NOMO-1 (cell line): ENCODE data around the gene CLTA.

ENCODE experiments used
- DNase-seq, 2 experiments: peaks; one replicate each; lab custom pipeline; 2025; ENCODE audit not compliant: unreplicated experiment in 2 of 2; lab: John Stamatoyannopoulos, UW

The CLTA gene, protein sequence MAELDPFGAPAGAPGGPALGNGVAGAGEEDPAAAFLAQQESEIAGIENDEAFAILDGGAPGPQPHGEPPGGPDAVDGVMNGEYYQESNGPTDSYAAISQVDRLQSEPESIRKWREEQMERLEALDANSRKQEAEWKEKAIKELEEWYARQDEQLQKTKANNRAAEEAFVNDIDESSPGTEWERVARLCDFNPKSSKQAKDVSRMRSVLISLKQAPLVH

DNA sequence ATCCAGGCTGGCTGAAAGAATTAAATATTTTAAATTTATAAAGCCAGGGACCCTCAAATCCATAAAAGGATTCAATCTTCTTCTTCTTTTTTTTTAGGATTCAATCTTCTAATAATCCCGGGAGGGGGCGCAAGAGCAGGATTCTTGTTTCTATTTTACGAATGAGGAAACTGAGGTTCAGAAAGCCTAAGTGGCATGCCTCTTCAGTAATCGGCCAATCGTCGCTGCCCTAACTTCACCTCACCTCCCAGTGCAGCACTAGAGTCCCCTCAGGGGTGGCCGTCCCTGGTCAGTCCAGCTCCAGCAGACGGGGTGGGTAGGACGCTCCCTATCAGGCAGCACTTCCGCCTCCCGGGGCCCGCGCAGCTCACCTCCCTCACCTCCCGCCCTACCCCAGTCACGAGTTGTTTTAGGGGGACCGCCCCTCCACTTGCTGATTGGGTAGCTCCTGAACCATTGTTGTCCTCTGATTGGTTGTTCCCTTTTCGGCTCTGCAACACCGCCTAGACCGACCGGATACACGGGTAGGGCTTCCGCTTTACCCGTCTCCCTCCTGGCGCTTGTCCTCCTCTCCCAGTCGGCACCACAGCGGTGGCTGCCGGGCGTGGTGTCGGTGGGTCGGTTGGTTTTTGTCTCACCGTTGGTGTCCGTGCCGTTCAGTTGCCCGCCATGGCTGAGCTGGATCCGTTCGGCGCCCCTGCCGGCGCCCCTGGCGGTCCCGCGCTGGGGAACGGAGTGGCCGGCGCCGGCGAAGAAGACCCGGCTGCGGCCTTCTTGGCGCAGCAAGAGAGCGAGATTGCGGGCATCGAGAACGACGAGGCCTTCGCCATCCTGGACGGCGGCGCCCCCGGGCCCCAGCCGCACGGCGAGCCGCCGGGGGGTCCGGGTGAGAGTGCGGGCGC lies at the start of gene CLTA:
CLTA (plus strand) TSS at position 534 of the 902 bp plus-strand sequence; CDS start at position 670, 136 bp downstream.
- DNase-seq = peak; percentile 100

- DNase-seq = no peak
Measured at GRCh38 chr9:36141288-36141687, 49.4 kb upstream of the CLTA start.

GRCh38 chr9:36141761-36142160 lies 49.0 kb upstream of the CLTA start:
- no peak for DNase-seq

GRCh38 chr9:36142510-36143244 lies 48.0 kb upstream of the CLTA start:
- DNase-seq = peak; percentile 73 to 85

- no peak for DNase-seq
Measured at GRCh38 chr9:36143245-36143641, 47.5 kb upstream of the CLTA start.

GRCh38 chr9:36144309-36145232 lies 46.1 kb upstream of the CLTA start:
- peak in 1 of 2 experiments; percentile 32 for DNase-seq

GRCh38 chr9:36145970-36146369 lies 44.8 kb upstream of the CLTA start:
- DNase-seq = no peak

DNA sequence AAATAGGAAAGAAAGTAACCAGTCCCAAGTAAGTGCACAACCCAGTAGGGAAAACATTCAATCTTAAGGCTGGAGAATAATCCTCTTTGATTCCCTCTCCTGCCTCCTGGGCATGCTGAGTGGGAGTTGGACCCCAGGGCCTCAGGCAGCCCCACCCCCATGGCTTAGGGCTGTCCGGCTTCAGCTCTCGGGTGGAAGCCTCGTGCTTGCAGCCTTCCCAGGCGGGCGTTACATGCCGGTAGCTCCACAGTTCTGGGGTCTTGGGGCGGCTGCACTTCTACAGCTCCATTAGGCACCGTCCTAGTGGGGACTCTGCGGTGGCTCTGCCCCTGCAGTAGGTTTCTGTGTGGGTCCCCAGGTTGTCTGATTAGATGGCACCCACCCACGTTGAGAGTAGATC lies 44.1 kb upstream of the CLTA start:
- no peak for DNase-seq

GRCh38 chr9:36147441-36148175 lies 43.1 kb upstream of the CLTA start:
- DNase-seq = no peak

GRCh38 chr9:36148311-36149051 lies 42.2 kb upstream of the CLTA start:
- no peak for DNase-seq

DNA sequence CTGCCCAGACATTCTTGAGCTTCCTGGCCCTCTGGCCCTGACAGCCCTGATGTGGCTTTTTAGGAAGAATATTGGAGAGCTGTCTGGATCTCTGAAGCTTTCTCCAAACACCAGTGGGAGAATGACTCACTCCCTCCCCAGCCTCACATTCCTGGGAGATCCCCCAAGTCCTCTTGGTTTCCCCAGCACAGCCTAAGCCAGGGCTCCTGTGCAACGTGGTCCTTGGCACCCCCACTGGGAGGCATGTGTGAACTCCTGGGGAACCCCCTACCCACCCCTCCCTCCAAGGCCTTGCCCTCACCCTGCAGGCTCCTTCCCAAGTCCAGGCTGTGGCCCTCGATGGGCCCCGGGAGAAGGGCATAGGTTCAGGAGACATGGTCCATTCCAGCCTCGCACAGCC lies 41.5 kb upstream of the CLTA start:
- DNase-seq = no peak

DNA sequence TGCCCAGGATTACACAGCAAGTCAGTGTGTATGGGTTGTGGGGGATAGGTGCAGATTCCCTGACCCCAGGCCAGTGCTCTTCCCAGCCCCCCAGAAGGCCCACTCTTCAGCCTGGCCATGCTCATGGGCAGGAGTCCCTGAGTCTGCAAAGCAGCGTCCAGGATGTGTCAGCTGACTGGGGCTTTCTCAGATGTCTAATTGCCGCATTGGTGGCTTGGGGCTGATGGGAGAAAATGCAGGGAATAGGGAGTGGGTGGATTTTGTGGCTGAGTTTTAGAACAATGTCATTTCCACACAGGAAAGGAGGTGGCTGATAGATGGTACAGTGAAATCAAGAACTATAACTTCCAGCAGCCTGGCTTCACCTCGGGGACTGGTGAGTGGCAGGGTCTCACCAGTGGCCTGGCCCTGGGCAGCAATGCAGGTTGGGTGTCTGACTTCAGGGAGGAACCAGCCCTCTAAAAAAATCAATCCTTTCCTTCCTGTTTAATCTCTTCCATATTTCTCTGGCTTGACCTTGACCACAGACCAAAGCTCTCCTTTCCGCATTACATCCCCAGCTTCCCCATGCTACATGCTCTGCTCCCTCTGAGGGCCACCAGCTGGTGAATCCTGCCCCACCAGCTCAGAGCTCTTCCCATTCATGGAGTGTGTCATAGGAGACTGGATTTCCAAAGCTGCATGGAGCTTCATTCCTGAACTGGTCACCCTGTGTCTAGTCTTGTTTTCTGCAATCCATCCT lies 40.0 kb upstream of the CLTA start:
- DNase-seq = peak; percentile 50

DNA sequence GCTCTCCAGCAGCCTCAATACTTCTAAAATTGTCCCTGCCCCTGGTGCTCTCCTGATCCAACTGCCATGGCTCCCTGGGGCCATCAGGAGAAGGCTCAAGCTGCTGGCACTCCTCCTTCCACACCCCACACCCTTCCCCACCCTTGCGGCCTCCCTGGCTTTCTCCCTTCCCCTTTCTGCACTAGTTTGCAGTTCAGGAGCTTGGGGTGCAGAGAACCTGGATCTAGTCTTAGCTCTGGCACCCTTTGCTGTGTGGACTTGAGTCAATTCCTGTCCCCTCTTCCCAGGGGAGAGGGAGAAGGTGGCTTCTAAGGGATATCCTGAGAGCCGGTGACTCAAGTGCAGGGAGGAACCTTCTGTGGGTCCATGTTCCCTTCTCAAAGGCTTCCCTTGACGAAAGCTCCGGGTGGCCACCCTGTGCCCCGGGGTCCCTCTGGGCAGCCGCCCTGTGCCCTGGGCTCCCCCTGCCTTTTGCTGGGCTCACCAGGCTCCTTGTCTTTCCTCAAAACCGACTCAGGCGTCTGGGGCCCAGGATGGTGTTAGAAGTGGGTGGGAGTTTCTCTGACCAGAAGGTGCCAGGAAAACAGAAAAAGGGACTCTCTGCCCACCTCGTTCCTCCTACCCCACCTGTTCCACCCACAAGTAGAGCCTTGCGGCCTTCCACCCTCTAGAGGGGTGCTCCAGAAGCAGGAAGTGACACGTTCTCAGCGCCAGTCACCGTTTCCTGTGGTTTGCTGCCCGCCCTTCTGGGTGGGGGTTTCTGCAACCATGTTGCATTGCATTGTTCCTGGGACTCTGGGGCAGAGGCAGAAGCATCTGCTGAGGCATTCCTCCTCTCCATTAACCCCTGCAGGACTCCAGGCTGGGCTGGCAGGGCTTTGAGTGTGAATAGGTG lies 39.2 kb upstream of the CLTA start:
- peak; percentile 96 for DNase-seq

GRCh38 chr9:36152741-36153438 lies 37.8 kb upstream of the CLTA start:
- DNase-seq = no peak

GRCh38 chr9:36153746-36154145 lies 37.0 kb upstream of the CLTA start:
- no peak for DNase-seq

DNA sequence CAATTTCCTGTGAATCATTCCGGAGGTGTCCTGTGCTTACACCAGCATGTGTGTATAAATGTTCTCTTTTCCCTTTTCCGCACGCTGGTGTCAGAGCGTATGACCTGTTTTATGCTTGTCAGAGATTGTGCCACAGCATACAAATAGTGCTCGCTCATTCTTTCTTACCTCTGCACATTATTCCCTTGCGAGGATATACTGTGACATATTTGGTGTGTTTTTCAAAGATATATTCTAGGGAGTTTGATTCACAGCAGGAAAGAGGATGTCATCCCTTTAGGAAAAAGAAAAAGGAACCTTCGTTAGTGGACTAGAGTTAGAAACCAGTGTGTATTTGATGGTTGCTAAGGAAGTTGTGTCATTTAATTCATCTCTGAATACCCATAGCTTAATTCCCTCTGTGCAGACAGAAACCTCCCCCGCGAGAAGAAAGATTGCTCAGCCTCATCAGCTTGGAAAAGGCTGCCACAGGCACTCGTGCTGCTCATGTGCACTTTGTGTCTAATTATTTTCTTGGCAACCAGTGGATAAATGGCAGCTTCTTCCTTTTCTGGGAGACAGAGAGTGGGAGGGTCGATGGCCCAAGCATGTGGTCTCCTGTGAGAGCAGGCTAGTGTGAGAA lies 36.3 kb upstream of the CLTA start:
- DNase-seq = peak; percentile 55 to 92
